Astrocyte of the spinal cord (primary cell): ENCODE results near the gene KDM6B.
"Not testable (repeated sequence)": the region's sequence is repeated elsewhere in the genome, so short reads cannot be mapped to it uniquely, and the experiment has no call there.

Experiments used
- DNase-seq: peaks from one replicate; pipeline ENCODE4 v3.0.0; 2011; ENCODE audit warnings: low read depth, low spot score
- H3K4me3 ChIP-seq: 2 replicates; pipeline ENCODE4 v1.5.1; 2011; ENCODE audit warnings: low read depth, mild to moderate bottlenecking, low read length, moderate library complexity
- CTCF ChIP-seq: IDR thresholded peaks from 2 replicates; pipeline ENCODE4 v1.5.1; 2012; ENCODE audit warnings: low read depth, mild to moderate bottlenecking, low read length, inconsistent platforms
- in situ Hi-C: cut with HindIII; loops from 2 replicates; pipeline ENCODE4 v1.10.0; 2017; ENCODE audit warnings: low sequenced_read_pairs

KDM6B gene

GRCh38 chr17:7856811-7857712 lies 23.0 kb downstream of the KDM6B start, which contains the start of gene NAA38:
NAA38 (minus strand) TSS chr17:7857559; CDS start chr17:7857463, 96 bp downstream.
- TF ChIP-seq CTCF, result peak; percentile 54

GRCh38 chr17:7857713-7858521 lies 23.9 kb downstream of the KDM6B start, which contains the start of gene CYB5D1:
CYB5D1 (plus strand) TSS chr17:7858003; CDS start chr17:7858135, 132 bp downstream.
- in situ Hi-C loops, result no loop called here
- TF ChIP-seq CTCF, result no peak
- peak; percentile 96 for DNase-seq
- peak within 1 kb of the TSS; percentile 70 for H3K4me3 ChIP-seq

More at GRCh38 chr17:7856811-7857712, 23.0 kb downstream of the KDM6B start, which contains the start of gene NAA38:
- in situ Hi-C loops, result no loop called here
- peak; percentile 100 for DNase-seq
- peak within 1 kb of the TSS; percentile 70 for H3K4me3 ChIP-seq

- peak overlapping the region; percentile 70 for H3K4me3 ChIP-seq
- TF ChIP-seq CTCF, result peak; percentile 44
- no peak for DNase-seq
- in situ Hi-C loops, result no loop called here
These were observed 24.4 kb downstream of the KDM6B start for GRCh38 chr17:7858522-7858810.

GRCh38 chr17:7859028-7859427 lies 25.0 kb downstream of the KDM6B start:
- in situ Hi-C loops, result no loop called here
- TF ChIP-seq CTCF, result no peak
- H3K4me3 ChIP-seq, result peak overlapping the region; percentile 70

GRCh38 chr17:7862692-7863437 lies 28.8 kb downstream of the KDM6B start:
- no peak overlapping the region for H3K4me3 ChIP-seq
- TF ChIP-seq CTCF, result peak; percentile 64
- in situ Hi-C loops, result no loop called here
- peak; percentile 52 for DNase-seq

More at GRCh38 chr17:7859028-7859427, 25.0 kb downstream of the KDM6B start:
- no peak for DNase-seq

GRCh38 chr17:7864384-7864783 lies 30.4 kb downstream of the KDM6B start:
- in situ Hi-C loops, result not testable (repeated sequence)

More at GRCh38 chr17:7864384-7864783, 30.4 kb downstream of the KDM6B start:
- H3K4me3 ChIP-seq, DNase-seq: not testable (repeated sequence)
